Neural crest cell (in vitro differentiated cells): ENCODE data around the gene SAE1. TPM values are rescaled to one million over a fixed set of nuclear protein-coding genes. Genes with fewer than 3 reads are reported as not detected.

Source experiments
- DNase-seq: peaks from one replicate; pipeline ENCODE4 v3.0.0; 2021; ENCODE audit warnings: low read depth, mixed read lengths, low spot score
- H3K27ac Mint-ChIP-seq: one replicate; pipeline ENCODE4 v1.8.0; 2021; ENCODE audit warnings: mild to moderate bottlenecking, mixed read lengths; ENCODE audit not compliant: unreplicated experiment
- H3K27me3 Mint-ChIP-seq: 2 replicates; pipeline ENCODE4 v1.8.0; 2021; ENCODE audit warnings: low read depth, mild to moderate bottlenecking, mixed read lengths
- H3K36me3 Mint-ChIP-seq: 2 replicates; pipeline ENCODE4 v1.8.0; 2021; ENCODE audit warnings: low read depth, mild to moderate bottlenecking, mixed read lengths
- H3K4me1 Mint-ChIP-seq: 2 replicates; pipeline ENCODE4 v1.8.0; 2021; ENCODE audit warnings: mixed read lengths
- H3K4me3 Mint-ChIP-seq: one replicate; pipeline ENCODE4 v1.8.0; 2021; ENCODE audit warnings: mild to moderate bottlenecking, mixed read lengths
- H3K9me3 Mint-ChIP-seq: 2 replicates; pipeline ENCODE4 v1.8.0; 2021; ENCODE audit warnings: mixed read lengths
- CTCF ChIP-seq: fragments of 200-600 bp; sonication (generic); conservative IDR thresholded peaks from 2 replicates; pipeline ENCODE4 v1.5.0; 2021; ENCODE audit warnings: antibody characterized with exemption, mild to moderate bottlenecking
- total RNA-seq: library from RNA; stranded (reverse); gene quantifications from 2 replicates; pipeline ENCODE4 v1.2.1, GENCODE V29; 2021

Gene SAE1
- total RNA-seq, 1 donor from 2014 or later = 280 TPM

DNA sequence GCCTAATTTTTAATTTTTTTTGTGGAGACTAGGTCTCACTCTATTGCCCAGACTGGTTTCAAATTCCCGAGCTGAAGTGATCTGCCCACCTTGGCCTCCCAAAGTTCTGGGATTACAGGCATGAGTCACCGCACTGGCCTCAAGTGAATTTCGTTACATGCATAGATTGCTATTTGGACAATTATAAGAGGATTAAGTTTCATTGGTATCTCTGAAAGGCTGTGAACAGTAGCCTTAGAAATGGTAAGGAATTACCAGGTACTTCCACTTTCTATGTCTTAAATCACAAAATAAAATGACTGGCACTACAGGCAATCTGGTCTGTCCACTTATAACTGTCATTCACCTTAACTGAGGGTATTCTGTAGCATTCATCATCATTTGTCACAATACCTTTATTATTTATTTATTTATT lies 122.8 kb downstream of the SAE1 start:
- no peak for DNase-seq
- TF ChIP-seq CTCF = no peak
- Mint-ChIP-seq H3K9me3 (no peaks in the 10 kb centered on the region), H3K4me3 (peak overlapping the region; percentile 71), H3K36me3 (no peaks in the 10 kb centered on the region), H3K27me3 (no peaks in the 10 kb centered on the region), H3K27ac (no peak overlapping the region), H3K4me1 (peaks cover 22% of the 10 kb centered on the region)

GRCh38 chr19:47253970-47254369 lies 123.3 kb downstream of the SAE1 start:
- no peaks in the 10 kb centered on the region for H3K9me3 Mint-ChIP-seq
- DNase-seq = no peak
- H3K36me3 Mint-ChIP-seq = no peaks in the 10 kb centered on the region
- peak overlapping the region; percentile 69 for H3K4me3 Mint-ChIP-seq
- no peaks in the 10 kb centered on the region for H3K27me3 Mint-ChIP-seq
- peaks cover 25% of the 10 kb centered on the region for H3K4me1 Mint-ChIP-seq
- TF ChIP-seq CTCF = no peak
- no peak overlapping the region for H3K27ac Mint-ChIP-seq

DNA sequence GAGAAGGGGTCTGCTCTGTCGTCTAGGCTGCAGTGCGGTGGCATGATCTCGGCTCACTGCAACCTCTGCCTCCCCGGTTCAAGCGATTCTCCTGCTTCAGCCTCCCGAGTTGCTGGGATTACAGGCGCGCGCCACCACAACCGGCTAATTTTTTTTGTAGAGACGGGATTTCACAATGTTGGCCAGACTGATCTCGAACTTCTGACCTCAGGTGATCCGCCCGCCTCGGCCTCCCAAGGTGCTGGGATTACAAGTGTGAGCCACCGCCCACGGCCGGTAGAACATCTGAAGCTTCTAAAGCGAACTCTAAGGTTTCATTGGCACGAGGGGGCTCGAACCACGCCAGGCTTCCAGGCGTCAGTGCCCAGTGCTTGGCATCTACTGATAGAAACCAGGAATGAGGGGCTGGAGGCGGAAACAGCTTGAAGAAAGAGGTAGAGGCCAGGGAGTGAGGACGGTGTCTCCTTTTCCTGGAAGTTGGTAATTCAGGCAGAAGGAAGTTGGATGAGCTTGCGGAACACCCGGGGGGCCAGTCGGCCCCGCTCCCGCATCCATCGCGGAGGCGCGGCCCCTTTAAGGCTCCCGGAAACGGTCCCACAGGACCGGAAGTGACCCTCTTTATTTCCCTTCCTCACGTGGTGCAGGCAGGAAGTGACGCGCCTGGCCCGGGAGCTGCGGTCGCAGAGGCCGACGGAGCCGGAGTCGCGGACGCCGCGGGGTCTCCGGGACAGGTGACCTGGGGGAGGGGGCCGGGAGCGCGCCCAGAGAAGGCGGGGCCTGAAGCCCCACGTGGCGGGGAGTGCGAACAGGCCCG lies 125.5 kb downstream of the SAE1 start, which contains the start of gene CCDC9:
Gene CCDC9, plus strand, starts transcription at position 647 of the 814 bp plus-strand sequence. CDS start 1,876 bp downstream, outside the sequence.
- no peaks in the 10 kb centered on the region for H3K27me3 Mint-ChIP-seq
- H3K36me3 Mint-ChIP-seq = peaks cover 4% of the 10 kb centered on the region
- no peaks in the 10 kb centered on the region for H3K9me3 Mint-ChIP-seq
- DNase-seq = peak; percentile 90
- TF ChIP-seq CTCF = no peak
- H3K4me3 Mint-ChIP-seq = peak within 1 kb of the TSS; percentile 98
- H3K4me1 Mint-ChIP-seq = peaks cover 31% of the 10 kb centered on the region
- H3K27ac Mint-ChIP-seq = peak within 1 kb of the TSS; percentile 99

DNA sequence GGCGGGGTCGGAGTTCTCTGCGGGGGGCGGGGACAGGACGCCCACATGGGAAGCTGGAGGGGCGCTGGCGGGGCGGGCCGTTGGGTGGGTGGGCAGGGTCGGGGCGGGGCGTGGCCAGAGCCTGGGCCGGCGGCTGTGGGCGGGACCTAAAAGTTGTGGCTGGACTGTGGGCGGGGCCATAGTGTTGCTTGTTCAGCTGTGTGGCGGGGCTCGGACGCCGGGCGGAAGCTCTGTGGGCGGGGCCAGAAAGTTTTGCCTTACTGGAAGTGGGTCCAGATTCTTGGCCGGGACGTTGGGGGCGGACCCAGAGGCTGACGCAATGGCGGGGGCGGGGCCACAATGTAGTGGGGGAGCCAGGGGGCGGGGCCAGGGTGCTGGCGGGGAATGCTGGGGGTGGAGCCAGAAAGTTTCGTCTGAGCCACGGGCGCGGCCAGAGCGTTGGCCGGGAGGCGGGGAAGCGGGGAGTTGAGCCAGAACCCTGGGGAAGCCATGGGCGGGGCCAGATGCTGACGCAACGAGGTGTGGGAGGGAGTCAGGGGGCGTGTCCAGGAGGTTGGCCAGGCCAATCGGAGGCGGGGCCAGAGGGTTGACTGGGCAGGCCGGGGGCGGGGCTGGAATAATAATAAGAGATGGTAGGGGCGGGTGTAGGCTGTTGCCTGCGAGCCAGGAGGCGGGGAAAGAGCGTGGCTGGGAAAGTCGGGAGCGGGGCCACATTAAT lies 126.2 kb downstream of the SAE1 start:
- Mint-ChIP-seq H3K36me3 (peaks cover 8% of the 10 kb centered on the region), H3K9me3 (no peaks in the 10 kb centered on the region), H3K27me3 (no peaks in the 10 kb centered on the region), H3K4me1 (peaks cover 31% of the 10 kb centered on the region), H3K27ac (peak overlapping the region; percentile 98), H3K4me3 (peak overlapping the region; percentile 98)
- DNase-seq = peak; percentile 100
- TF ChIP-seq CTCF = no peak

DNA sequence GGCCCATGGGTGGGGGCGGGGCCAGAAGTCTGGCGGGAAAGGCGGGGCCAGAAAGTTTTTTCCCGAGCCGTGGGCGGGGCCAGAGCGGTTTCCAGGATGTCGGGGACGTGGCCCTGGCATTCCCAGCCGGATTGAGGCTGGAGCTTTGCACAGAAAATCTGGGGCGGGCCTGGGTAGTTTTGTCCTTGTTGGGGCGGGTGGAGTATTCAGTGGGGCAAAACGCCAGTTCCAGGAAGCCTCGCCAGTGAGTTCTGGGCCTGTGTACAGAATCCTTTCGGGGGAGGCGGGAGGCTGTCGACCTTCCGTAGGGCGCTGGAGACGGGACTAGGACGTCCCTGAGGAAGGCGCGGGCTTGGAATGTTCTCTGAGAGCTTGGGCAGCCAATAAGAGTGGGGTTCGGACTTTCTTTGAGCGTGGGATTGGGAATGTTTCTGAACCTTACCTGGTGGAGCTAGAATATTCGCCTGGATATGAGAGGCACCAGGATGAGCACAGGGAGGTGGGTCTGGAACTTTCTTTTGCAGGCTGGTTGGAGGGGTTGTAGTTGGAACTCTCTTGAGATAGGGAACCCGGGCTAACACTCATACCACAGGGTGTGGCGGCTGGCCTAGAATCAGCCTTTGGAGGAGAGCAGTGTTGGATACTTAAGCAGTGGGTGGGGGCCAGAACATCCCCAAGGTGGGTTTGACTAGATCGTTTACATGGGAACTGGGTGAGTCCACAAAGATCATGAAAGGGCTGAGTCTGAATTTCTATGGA lies 127.0 kb downstream of the SAE1 start:
- H3K27me3 Mint-ChIP-seq = no peaks in the 10 kb centered on the region

More for the DNA sequence above, 127.0 kb downstream of the SAE1 start:
- DNase-seq = no peak
- Mint-ChIP-seq H3K4me3 (peak overlapping the region; percentile 98), H3K36me3 (peaks cover 10% of the 10 kb centered on the region), H3K27ac (peak overlapping the region; percentile 98), H3K9me3 (no peaks in the 10 kb centered on the region), H3K4me1 (peaks cover 31% of the 10 kb centered on the region)
- no peak for TF ChIP-seq CTCF
